Epithelial cell of esophagus (primary cell): ENCODE data around the gene PDE4DIP.
"Not testable (repeated sequence)": the region's sequence is repeated elsewhere in the genome, so short reads cannot be mapped to it uniquely, and the experiment has no call there.

Source experiments
- DNase-seq: peaks from one replicate; pipeline ENCODE4 v3.0.0; 2010; ENCODE audit warnings: low read depth
- H3K4me3 ChIP-seq: 2 replicates; pipeline ENCODE4 v1.5.1; 2011; ENCODE audit warnings: mild to moderate bottlenecking, low read length, control low read depth

The PDE4DIP gene

DNA sequence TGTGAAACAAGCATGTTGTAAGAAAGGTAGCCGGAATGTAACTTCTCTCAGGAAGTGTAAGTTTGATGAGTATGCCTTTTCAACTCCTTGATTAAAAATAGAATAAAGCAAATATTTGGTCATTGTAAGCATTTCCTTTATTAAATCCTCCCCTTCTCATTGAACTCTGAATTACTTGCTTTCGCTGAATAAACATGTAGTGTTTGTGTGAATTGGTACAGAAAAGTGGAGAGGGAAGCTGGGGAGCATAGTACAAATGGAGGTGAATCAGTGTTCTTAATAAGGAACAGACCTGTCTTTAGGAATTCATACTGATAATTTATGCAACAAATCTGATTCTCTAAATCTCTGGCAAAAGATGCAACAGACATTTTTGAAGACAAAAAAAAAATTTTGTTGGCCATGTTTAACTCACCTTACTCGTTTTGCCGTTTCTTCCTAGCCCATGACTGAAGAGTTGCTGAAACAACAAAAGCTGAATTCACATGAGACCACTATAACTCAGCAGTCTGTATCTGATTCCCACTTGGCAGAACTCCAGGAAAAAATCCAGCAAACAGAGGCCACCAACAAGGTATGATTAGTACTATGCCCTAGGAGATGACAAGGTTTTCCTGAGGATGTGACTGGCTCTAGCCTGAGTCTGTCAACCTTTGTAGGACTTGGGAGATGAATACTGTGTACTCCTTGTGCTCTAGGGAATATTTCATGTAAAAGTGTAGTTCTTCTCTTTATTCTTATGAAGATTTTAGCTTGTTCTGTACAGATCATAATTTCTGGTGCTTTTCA is 116.2 kb downstream of the PDE4DIP start:
- DNase-seq, H3K4me3 ChIP-seq: not testable (repeated sequence)

DNA sequence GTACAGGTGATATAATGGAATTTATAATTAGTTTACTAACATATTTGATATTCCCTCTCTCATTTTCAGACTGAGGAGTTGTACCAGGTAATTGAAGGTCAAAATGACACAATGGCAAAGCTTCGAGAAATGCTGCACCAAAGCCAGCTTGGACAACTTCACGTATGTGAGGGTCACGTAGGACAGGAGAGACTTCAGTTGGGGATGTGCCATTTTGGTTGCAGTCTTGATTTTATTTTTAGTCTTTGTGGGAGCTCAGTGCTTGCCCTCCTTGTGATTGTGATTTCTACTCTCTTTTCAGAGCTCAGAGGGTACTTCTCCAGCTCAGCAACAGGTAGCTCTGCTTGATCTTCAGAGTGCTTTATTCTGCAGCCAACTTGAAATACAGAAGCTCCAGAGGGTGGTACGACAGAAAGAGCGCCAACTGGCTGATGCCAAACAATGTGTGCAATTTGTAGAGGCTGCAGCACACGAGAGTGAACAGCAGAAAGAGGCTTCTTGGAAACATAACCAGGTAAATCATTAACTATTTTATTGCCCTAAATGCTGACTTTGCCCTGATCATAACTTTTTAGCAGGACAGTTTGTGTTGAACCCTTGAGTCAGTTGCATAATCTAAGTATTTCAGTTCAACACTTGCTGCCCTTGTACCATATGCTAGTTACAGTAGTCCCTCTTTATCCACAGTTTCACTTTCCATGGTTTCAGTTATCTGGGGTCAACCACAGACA is 118.1 kb downstream of the PDE4DIP start:
- H3K4me3 ChIP-seq, DNase-seq: not testable (repeated sequence)

DNA sequence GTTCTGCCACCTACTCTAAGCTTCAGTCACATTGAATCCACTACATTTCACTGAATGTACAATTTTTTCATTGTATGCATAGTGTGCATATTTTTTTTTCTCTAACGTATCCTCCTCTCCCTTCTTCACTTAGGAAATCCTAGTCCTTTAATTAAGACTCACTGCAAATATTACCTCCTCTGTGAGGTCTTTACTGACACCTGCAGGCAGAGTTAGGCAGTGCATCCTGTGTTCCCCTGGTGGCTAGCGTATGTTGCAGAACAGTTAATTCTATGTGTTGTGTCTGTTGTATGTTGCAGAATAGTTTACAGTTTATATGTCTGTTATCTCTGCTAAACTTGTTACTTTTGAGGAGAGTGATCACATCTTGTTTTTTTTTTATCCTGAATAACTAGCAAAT is 121.9 kb downstream of the PDE4DIP start:
- DNase-seq, H3K4me3 ChIP-seq: not testable (repeated sequence)

DNA sequence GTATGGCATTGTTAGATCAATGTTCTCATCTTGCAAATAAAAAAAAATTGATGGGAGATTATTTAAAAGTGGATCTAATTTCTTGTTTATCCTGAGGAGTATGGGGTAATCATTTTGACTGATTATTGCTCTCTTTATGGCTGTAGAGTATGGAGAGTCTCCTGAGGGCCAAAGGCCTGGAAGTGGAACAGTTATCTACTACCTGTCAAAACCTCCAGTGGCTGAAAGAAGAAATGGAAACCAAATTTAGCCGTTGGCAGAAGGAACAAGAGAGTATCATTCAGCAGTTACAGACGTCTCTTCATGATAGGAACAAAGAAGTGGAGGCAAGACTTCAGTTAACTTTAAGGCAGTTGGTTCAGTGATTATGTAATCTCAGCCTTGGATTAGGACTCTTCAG is 123.4 kb downstream of the PDE4DIP start:
- not testable (repeated sequence) for DNase-seq

DNA sequence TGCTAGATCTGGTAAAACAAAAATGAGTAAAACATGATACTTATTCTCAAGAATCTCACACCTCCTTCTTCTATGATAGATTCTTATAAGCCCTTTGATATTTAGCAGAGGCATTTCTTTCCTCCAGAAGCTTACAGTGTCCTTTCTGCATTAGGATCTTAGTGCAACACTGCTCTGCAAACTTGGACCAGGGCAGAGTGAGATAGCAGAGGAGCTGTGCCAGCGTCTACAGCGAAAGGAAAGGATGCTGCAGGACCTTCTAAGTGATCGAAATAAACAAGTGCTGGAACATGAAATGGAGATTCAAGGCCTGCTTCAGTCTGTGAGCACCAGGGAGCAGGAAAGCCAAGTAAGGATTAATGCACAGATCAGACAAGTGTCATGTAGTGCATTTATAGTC is 124.5 kb downstream of the PDE4DIP start:
- not testable (repeated sequence) for DNase-seq, H3K4me3 ChIP-seq

More for the DNA sequence above, 123.4 kb downstream of the PDE4DIP start:
- not testable (repeated sequence) for H3K4me3 ChIP-seq

DNA sequence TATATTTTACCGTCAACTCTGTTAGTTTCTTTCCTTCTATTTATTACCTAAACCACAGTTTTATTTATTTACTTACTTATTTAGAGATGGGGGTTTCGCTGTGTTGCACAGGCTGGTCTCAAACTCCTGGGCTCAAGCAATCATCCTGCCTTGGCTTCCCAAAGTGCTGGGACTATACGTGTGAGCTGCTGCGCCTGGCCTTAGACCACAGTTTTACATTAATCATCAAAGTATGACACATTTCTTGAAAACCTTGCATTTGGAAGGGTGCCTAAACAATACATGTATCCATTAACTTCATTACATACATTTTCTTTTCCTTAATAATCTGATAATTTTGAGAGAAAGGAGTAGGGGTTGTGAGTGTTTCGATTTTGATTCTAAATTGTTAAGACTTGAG is 124.9 kb downstream of the PDE4DIP start:
- not testable (repeated sequence) for DNase-seq, H3K4me3 ChIP-seq

DNA sequence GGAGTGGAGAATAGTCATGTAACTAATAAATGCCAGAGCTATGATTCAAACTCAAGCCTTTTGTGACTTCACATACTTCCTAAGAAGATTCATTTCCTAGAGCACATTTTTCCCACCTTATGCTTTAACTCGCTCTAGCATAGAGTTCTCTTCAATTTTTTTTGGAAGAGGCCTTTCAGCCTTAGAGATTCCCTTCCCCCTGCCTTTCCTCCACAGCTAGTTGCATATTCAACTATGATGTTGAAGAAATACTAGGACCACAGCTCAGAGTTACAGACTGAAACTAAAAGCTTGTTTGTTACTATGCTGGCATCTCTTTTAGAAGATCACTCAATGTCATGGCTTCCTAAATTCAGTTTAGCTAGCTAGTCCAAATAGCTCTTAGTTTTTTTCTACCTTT is 131.2 kb downstream of the PDE4DIP start:
- DNase-seq = peak; percentile 60
- H3K4me3 ChIP-seq = not testable (repeated sequence)

DNA sequence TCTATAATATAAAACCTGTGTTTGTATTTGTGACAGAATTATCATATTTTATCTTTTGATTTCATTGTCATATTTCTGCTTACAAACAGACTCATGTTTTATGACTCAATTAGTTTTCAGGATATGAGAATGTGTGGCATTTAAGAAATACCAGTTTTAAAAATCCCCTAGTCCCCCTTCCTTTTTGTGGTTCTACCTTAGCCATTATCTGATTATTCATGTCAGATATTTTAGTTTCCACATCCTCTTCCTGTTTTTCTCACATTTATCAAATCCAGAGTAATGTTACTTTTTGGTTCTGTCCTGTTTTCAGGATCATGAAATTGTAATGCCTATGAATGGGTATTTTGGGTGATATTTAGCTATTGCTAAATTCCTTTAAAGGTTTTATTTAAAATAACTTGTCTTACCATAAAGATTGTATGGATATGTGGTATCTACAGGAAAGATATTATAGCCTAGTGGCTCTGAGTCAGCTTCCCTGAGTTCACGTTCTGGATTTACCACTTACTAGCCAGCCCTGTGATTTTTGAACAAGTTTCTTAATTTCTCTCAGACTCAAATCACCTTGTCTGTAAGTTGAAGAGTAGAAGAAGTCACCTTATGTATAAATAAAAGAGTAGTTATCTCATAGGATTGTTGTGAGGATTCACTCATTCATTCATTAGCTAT is 131.8 kb downstream of the PDE4DIP start:
- not testable (repeated sequence) for H3K4me3 ChIP-seq, DNase-seq

DNA sequence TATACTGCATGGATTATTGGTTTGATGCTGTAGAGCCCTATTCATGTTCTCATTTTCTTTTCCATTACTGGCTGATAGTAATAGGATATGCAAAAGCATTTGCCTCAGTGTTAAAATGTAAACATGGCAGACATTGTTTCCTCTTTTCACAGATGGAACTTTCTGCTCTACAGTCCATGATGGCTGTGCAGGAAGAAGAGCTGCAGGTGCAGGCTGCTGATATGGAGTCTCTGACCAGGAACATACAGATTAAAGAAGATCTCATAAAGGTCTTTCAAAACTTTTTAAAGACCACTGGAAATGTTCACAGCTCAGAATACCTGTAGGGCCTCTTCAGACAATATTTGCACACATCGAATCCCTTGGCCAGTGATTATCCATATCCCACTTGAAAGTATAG is 133.6 kb downstream of the PDE4DIP start:
- not testable (repeated sequence) for DNase-seq, H3K4me3 ChIP-seq

DNA sequence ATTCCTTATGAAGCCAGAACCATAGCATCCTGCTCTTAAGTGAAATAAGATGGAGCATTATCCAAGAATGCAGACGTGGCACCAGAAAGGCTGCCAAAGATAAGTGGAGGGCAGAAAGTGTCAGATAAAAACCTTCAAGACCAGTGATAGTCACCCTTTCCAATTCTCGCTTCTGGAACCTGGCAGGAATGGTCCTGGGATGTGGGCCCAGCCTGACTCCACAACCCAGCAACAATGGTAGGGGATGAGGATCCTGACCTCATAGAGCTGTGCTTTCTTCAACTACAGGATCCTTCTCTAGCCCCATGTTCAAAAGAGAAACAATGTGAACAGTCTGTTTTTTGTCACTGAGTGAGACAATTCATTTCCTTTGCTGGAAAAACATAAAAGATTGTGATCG is 145.2 kb downstream of the PDE4DIP start:
- not testable (repeated sequence) for DNase-seq

DNA sequence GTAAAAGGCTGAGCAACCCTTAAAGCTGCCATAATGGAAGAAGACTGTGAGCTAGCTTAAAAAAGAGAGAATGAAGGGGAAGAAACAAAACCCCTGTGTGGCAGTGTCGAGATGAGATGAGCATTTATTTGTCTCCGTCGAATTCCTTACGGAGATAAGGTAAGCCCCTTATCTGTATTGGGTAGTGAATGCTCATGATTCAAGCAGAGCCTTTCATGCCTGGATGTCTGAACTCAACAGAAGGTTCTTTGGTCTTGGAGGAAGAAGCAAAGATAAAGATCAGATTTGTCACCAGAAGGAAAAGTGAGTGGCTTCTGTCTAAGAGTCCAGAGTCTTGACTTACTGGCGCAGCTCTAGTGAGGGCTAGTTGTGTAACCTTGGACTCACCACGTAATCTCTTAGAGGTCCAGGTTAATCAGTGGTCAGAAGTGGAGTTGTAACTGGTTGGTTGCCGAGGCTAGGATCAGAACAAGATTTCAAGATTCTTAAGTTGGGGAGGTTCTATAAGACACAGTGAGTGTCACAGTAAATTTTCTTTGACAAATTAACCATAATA is 146.1 kb downstream of the PDE4DIP start:
- not testable (repeated sequence) for H3K4me3 ChIP-seq

More for the DNA sequence above, 145.2 kb downstream of the PDE4DIP start:
- H3K4me3 ChIP-seq = not testable (repeated sequence)

DNA sequence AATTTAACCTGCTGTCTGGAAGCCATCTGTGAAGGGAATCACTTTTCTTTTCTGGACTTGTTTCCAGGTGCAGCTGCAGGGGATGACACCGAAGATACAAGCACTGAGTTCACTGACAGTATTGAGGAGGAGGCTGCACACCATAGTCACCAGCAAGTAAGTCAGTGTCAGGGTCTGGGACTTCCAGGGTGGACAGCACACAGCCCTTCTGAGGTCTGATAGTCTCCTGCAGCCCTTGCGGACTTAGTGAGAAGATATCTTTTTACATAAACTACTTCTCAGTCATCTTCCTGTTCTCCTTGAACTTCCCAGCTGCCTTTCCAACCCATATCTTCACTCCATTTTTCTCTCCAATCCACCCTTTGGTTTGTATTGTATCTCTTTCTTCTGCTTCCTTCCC is 147.6 kb downstream of the PDE4DIP start:
- not testable (repeated sequence) for DNase-seq, H3K4me3 ChIP-seq

More for the DNA sequence above, 146.1 kb downstream of the PDE4DIP start:
- not testable (repeated sequence) for DNase-seq

DNA sequence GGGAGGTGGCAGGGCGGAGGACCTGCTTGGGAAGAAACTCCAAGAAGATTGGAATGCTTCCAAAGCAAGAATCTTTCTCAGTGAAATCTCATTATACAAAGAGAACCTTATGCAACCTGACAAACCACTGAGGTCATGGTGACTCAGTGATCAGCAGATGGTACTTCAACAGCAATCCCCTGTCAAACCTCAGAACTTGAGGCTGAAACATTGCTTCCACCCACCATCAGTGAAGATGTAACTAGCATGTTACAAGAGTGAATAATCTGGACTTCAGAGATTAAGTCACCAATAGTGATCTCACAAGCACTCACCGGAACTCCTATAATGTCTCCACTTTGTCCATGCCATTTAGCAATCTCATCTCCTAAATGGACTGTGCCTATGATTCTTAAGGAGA is 148.1 kb downstream of the PDE4DIP start:
- DNase-seq = not testable (repeated sequence)

DNA sequence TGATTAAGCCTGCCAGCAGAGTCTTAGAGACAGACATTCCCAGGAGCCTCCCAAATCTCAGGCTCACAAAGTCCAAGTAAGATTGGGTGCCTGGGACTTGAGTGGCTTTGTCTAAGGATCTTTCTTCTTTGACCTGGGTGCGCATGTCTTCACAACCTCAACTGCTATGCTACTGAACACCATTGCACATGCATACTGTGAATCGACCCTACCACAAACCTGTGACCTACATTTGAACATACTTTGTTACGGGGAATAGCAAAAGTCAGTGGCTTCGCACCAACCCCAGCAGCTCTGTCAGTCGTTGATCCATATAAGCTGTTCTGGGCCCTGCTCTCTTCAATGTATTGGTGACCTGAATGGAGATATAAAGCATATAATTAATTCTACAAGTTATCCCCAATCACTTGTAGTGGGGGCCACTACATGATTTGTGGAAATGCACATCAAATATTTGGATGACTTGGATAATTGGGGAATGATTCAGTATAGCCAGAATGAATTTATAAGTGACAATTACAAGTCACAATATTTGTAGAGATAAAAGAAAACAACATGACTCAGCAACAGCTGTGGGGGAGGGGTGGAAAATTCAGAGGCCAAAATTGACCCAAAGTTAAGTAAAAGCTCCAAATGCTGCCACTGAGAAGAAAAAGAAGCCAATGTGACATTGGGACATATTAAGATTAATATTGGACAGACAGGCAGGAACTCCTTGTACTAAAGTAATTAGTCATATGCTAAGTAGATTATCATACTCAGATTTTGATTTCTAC is 152.4 kb downstream of the PDE4DIP start:
- not testable (repeated sequence) for H3K4me3 ChIP-seq, DNase-seq

More for the DNA sequence above, 148.1 kb downstream of the PDE4DIP start:
- H3K4me3 ChIP-seq = not testable (repeated sequence)

DNA sequence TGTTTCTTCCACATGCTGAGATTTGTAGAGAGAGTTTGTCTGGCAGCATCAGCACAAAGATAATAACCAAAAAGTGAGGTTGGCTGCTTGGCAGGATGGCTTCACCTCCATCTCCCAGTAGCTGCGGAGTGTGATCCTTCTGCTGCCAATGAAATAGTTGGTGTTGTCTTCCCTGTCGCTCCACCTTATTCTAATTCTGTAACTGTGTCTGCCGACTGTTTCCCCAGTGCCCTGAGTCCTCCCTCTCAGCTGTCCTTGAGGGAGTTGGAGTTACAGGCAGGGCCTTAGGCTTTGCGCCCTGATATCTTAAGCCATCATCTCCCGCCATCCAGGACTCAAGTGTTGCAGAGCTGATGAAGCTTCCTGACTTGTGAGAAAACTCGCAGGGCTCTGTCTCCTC is 153.2 kb downstream of the PDE4DIP start:
- not testable (repeated sequence) for DNase-seq, H3K4me3 ChIP-seq

DNA sequence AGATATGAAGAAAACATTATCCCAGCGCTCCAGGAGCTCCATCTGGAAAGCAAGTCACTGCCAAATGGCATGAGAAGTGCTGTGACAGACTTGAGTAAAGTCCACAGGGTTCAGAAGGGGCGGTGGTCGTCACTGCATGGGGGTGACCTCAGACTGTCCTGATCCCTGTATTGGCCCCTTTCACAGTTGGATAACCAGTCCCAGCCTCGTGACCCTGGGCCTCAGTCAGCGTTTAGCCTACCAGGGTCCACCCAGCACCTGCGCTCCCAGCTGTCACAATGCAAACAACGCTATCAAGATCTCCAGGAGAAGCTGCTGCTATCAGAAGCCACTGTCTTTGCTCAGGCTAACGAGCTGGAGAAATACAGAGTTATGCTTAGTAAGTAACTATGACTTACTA is 158.4 kb downstream of the PDE4DIP start:
- not testable (repeated sequence) for DNase-seq, H3K4me3 ChIP-seq

DNA sequence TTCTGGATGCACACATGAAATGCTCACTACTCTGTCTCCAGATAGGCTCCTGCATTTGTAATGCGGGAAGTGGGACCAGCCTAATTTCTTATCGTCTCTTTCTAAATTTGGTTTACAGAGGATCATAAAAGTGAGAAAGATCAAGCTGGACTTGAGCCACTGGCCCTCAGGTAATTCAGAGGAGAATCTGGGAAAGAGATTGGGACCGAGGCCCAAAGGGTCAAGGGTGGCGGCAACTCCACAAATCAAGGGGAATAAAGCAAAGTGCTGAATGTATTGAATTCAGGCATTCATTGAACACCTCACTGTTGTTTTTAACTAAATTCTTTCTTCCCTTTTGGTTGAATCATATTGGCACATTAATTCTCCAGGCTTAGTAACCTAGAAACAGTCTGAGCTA is 164.1 kb downstream of the PDE4DIP start:
- DNase-seq, H3K4me3 ChIP-seq: not testable (repeated sequence)

DNA sequence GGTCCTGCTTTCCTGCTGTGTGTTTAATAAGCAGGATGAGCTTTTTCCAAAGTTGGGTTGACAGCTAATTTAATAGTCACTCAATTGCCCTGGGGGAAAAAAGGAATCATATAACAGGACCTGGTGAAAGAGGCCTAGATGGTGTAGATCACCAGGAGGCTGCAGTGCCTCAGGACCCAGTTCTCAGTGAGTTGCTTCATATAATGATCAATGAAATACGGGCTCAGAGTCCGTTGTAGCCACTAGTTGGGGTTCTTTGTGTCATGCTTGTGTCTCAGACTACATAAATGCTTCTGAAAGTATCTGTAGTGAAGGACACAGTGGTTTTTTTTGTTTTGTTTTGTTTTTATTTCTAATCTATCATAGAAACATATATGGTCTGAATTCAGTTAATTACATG is 164.5 kb downstream of the PDE4DIP start:
- H3K4me3 ChIP-seq, DNase-seq: not testable (repeated sequence)

DNA sequence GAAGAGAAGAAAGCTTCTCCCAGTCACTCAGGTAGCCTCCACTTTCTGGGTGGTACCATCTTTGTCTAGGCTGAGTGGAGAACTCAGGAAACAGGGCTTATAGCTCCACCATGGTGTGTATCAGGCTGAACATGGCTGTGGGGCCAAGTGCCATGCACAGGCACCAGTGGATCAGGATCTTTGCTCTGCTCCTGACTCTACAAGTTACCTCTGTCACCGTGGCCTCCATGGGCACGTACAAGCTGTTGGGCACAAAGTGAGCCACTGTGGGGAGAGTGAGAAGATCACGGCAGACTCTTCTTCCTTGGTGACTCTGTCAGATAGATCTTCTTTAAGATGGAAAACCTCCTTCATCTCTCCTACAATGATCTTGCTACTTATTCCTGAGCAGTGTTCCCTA is 165.5 kb downstream of the PDE4DIP start:
- not testable (repeated sequence) for DNase-seq, H3K4me3 ChIP-seq
